Mesenchymal stem cell (in vitro differentiated cells and primary cell): ENCODE data around the gene CHD3.

ENCODE experiments used
- DNase-seq: peaks from one replicate; pipeline ENCODE4 v3.0.0-alpha.2; 2013
- H2AFZ ChIP-seq: one replicate; pipeline ENCODE4 v1.6.1; 2013; ENCODE audit warnings: low read depth, mild to moderate bottlenecking, control low read depth, inconsistent platforms, low read length, moderate library complexity
- H2AK5ac ChIP-seq: 2 replicates; pipeline ENCODE4 v1.6.1; 2013; ENCODE audit warnings: low read length, moderate library complexity, mild to moderate bottlenecking, inconsistent platforms; ENCODE audit not compliant: severe bottlenecking
- H2BK120ac ChIP-seq: one replicate; pipeline ENCODE4 v1.6.1; 2013; ENCODE audit warnings: low read depth, mild to moderate bottlenecking, inconsistent platforms, low read length, moderate library complexity
- H2BK12ac ChIP-seq, 2 experiments: one replicate each; pipeline ENCODE4 v1.6.1; 2013; ENCODE audit warnings: inconsistent platforms in 2 of 2, low read length in 2 of 2, mild to moderate bottlenecking in 2 of 2, moderate library complexity in 2 of 2, control low read depth in 1 of 2
- H2BK15ac ChIP-seq: one replicate; pipeline ENCODE4 v1.6.1; 2013; ENCODE audit warnings: mild to moderate bottlenecking, low read depth, inconsistent platforms; ENCODE audit not compliant: poor library complexity, severe bottlenecking
- H2BK5ac ChIP-seq: 2 replicates; pipeline ENCODE4 v1.6.1; 2013; ENCODE audit warnings: low read depth, mild to moderate bottlenecking, low read length, control low read depth, inconsistent platforms; ENCODE audit not compliant: poor library complexity, severe bottlenecking
- H3K14ac ChIP-seq, 2 experiments: one replicate each; pipeline ENCODE4 v1.6.1; 2013; ENCODE audit warnings: inconsistent platforms in 2 of 2, low read length in 2 of 2, control low read depth in 1 of 2, mild to moderate bottlenecking in 1 of 2, moderate library complexity in 1 of 2
- H3K18ac ChIP-seq, 2 experiments: one replicate each; pipeline ENCODE4 v1.6.1; 2013; ENCODE audit warnings: inconsistent platforms in 2 of 2, low read length in 2 of 2, control low read depth in 1 of 2, low read depth in 1 of 2, mild to moderate bottlenecking in 1 of 2
- H3K23ac ChIP-seq, 2 experiments: one replicate each; pipeline ENCODE4 v1.6.1; 2013; ENCODE audit warnings: inconsistent platforms in 2 of 2, low read length in 2 of 2, mild to moderate bottlenecking in 2 of 2, moderate library complexity in 2 of 2, control low read depth in 1 of 2
- H3K27ac ChIP-seq: 2 replicates; pipeline ENCODE4 v1.5.1; 2013; ENCODE audit warnings: mild to moderate bottlenecking, moderate library complexity, low read length, control low read depth, inconsistent platforms; ENCODE audit not compliant: poor library complexity, severe bottlenecking
- H3K27me3 ChIP-seq, 2 experiments: 2 replicates each; pipeline versions ENCODE4 v1.6.1 to v1.7.0; 2013; ENCODE audit warnings: low read length in 2 of 2, mild to moderate bottlenecking in 2 of 2, moderate library complexity in 2 of 2, control low read depth in 1 of 2, inconsistent platforms in 1 of 2; ENCODE audit not compliant: control insufficient read depth in 1 of 2, insufficient read depth in 1 of 2
- H3K36me3 ChIP-seq, 2 experiments: 2 replicates each; pipeline versions ENCODE4 v1.6.1 to v1.7.0; 2013; ENCODE audit warnings: low read length in 2 of 2, control low read depth in 1 of 2, inconsistent platforms in 1 of 2, low read depth in 1 of 2, mild to moderate bottlenecking in 1 of 2; ENCODE audit not compliant: insufficient read depth in 2 of 2, control insufficient read depth in 1 of 2
- H3K4ac ChIP-seq, 2 experiments: one replicate each; pipeline ENCODE4 v1.6.1; 2013; ENCODE audit warnings: inconsistent platforms in 2 of 2, low read length in 2 of 2, mild to moderate bottlenecking in 2 of 2, moderate library complexity in 2 of 2, control low read depth in 1 of 2, low read depth in 1 of 2
- H3K4me1 ChIP-seq: 2 replicates; pipeline ENCODE4 v1.6.1; 2013; ENCODE audit warnings: low read depth, low read length, control low read depth; ENCODE audit not compliant: control insufficient read depth, insufficient read depth
- H3K4me2 ChIP-seq: 2 replicates; pipeline ENCODE4 v1.6.1; 2013; ENCODE audit warnings: low read length, mild to moderate bottlenecking, inconsistent platforms; ENCODE audit not compliant: poor library complexity, severe bottlenecking
- H3K4me3 ChIP-seq, 2 experiments: 2 replicates each; pipeline versions ENCODE4 v1.5.1 to v1.7.0; 2013; ENCODE audit warnings: low read length in 2 of 2, mild to moderate bottlenecking in 2 of 2, control low read depth in 1 of 2, low read depth in 1 of 2; ENCODE audit not compliant: insufficient read depth in 1 of 2
- H3K79me1 ChIP-seq: replicated peaks from 2 replicates; pipeline ENCODE4 v1.6.1; 2013; ENCODE audit warnings: mild to moderate bottlenecking, control low read depth, low read length, inconsistent platforms; ENCODE audit not compliant: poor library complexity, severe bottlenecking
- H3K9ac ChIP-seq: 2 replicates; pipeline ENCODE4 v1.7.0; 2013; ENCODE audit warnings: mild to moderate bottlenecking, low read length, moderate library complexity
- H3K9me3 ChIP-seq: 2 replicates; pipeline ENCODE4 v1.7.0; 2013; ENCODE audit warnings: mild to moderate bottlenecking, low read length; ENCODE audit not compliant: control insufficient read depth
- H4K8ac ChIP-seq: one replicate; pipeline ENCODE4 v1.6.1; 2013; ENCODE audit warnings: inconsistent platforms, mild to moderate bottlenecking, low read length, moderate library complexity
- H4K91ac ChIP-seq: one replicate; pipeline ENCODE4 v1.6.1; 2013; ENCODE audit warnings: mild to moderate bottlenecking, low read length, inconsistent platforms
- WGBS: methylation state at CpG from one replicate; pipeline ENCODE4 v1.1.7; 2013; ENCODE audit warnings: mixed read lengths; 5-methylcytosine and 5-hydroxymethylcytosine counted together

Gene CHD3

DNA sequence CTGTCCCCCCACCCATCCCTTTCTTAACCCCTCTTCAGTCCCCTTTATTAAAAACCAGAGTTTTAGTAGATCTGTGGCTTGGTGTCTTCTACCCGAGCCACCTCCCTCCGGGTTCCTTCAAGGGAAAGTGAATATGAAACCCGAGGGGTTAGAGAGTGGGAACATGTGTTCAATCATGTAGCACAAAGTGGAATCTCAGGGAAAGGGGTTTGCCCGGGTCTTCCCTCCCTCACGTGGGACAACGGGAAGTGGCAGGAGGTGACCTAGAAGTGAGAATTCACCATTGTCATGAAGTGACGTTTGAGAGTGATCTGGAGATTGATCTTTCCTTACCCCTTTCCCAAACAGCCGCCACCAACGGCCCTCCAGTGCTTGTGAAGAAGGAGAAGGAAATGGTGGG is 22.5 kb downstream of the CHD3 start:
- no peak overlapping the region for H3K18ac ChIP-seq
- H2BK120ac ChIP-seq, result no peak overlapping the region
- H3K14ac ChIP-seq, result no peak overlapping the region
- no peak overlapping the region for H3K4me2 ChIP-seq
- H2BK5ac ChIP-seq, result no peak overlapping the region
- H3K36me3 ChIP-seq, result peaks cover 61 to 65% of the 10 kb centered on the region in 2 experiments
- H3K23ac ChIP-seq, result no peak overlapping the region
- no peak overlapping the region for H3K4me3 ChIP-seq
- no peak overlapping the region for H2BK15ac ChIP-seq
- H2BK12ac ChIP-seq, result no peak overlapping the region
- H3K9me3 ChIP-seq, result no peaks in the 10 kb centered on the region
- no peak overlapping the region for H3K27ac ChIP-seq
- no peak for DNase-seq
- H3K4me1 ChIP-seq, result peaks cover 8% of the 10 kb centered on the region
- WGBS, result 95% methylated on average over 5 of the region's 9 CpGs
- H4K91ac ChIP-seq, result no peak overlapping the region
- no peak overlapping the region for H2AK5ac ChIP-seq
- no peak overlapping the region for H3K9ac ChIP-seq
- no peak overlapping the region for H3K4ac ChIP-seq
- H4K8ac ChIP-seq, result no peak overlapping the region
- no peaks in the 10 kb centered on the region for H3K27me3 ChIP-seq
- no peak overlapping the region for H2AFZ ChIP-seq
- peaks cover 6% of the 10 kb centered on the region for H3K79me1 ChIP-seq

DNA sequence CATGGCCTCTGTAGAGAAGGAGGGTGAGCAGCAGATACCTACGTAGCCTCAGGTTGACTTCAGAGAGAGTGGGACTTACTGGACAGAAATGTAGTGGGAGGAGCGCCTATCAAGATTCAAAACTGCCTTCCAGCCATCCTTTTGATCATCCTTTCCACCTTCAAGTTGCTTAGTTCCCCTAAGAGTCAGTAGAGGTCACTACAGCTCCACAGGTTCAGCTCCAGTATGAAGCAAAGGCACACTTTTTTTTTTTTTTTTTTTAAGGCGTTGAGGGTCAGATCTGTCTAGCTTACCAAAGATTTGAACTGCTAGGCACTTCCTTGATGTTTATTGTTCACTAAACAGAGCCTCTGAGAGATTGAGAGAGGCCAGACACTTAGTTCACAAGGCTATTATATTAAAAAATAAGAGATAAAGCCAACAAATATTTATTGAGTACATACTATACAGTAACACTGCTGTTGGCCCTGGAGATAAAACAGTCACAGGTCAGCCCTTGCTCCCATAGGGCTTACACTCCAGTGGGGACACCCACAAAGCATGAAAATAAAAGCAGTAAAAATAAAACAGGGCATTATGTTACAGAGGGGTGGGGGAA is 24.4 kb downstream of the CHD3 start:
- no peak overlapping the region for H3K27ac ChIP-seq
- peaks cover 43 to 46% of the 10 kb centered on the region in 2 experiments for H3K36me3 ChIP-seq
- H3K4me2 ChIP-seq, result no peak overlapping the region
- H2BK5ac ChIP-seq, result no peak overlapping the region
- H3K14ac ChIP-seq, result no peak overlapping the region
- no peaks in the 10 kb centered on the region for H3K9me3 ChIP-seq
- H3K4me1 ChIP-seq, result peaks cover 15% of the 10 kb centered on the region
- peaks cover 3% of the 10 kb centered on the region for H3K79me1 ChIP-seq
- H3K23ac ChIP-seq, result no peak overlapping the region
- DNase-seq, result peak; percentile 81
- no peak overlapping the region for H2BK120ac ChIP-seq
- no peak overlapping the region for H2BK12ac ChIP-seq
- H3K4ac ChIP-seq, result no peak overlapping the region
- WGBS, result 51% methylated on average over 2 of the region's 3 CpGs
- no peak overlapping the region for H2AK5ac ChIP-seq
- no peak overlapping the region for H4K8ac ChIP-seq
- H3K27me3 ChIP-seq, result no peaks in the 10 kb centered on the region
- H3K9ac ChIP-seq, result peak overlapping the region; percentile 51
- no peak overlapping the region for H2AFZ ChIP-seq
- no peak overlapping the region for H3K18ac ChIP-seq
- no peak overlapping the region for H2BK15ac ChIP-seq
- H3K4me3 ChIP-seq, result no peak overlapping the region
- no peak overlapping the region for H4K91ac ChIP-seq

DNA sequence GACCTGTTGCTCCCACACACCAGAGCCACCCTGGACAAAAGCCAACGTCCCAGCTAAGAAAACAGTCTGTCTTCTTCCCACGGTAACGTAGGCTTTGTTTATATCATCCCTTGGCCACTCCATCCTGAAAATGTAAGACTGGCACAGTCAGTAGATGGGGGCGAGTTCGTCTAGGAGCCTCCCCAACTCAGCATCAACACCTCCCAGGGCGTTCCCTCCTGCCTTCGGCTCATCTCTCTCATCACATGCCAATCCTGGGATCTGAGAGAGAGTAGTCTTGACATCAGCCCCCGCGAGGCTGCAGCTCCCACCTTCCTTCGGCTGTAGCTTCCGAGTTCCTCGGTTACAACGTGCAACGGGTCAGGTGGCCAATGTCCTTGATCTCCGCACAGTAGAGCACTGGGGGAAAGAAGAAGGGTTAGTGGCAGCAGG is 26.6 kb downstream of the CHD3 start:
- Histone ChIP-seq H3K9ac (peak overlapping the region; percentile 89), H3K36me3 (peaks cover 23 to 26% of the 10 kb centered on the region in 2 experiments), H3K27ac (no peak overlapping the region), H2BK5ac (no peak overlapping the region), H3K18ac (peak overlapping the region in 1 of 2 experiments; percentile 96), H3K9me3 (no peaks in the 10 kb centered on the region), H3K27me3 (no peaks in the 10 kb centered on the region), H3K4me3 (peak overlapping the region; percentile 48 to 86), H2AFZ (peak overlapping the region; percentile 62), H3K79me1 (peaks cover 3% of the 10 kb centered on the region), H3K4ac (peak overlapping the region in 1 of 2 experiments; percentile 55), H2BK120ac (no peak overlapping the region), H2BK15ac (no peak overlapping the region), H2BK12ac (peak overlapping the region in 1 of 2 experiments; percentile 37), H4K91ac (no peak overlapping the region), H3K4me1 (peaks cover 15% of the 10 kb centered on the region), H3K23ac (peak overlapping the region in 1 of 2 experiments; percentile 79), H2AK5ac (no peak overlapping the region), H4K8ac (no peak overlapping the region), H3K4me2 (peak overlapping the region; percentile 82), H3K14ac (peak overlapping the region in 1 of 2 experiments; percentile 66)
- DNase-seq, result no peak
- 28% methylated on average over 11 of the region's 15 CpGs for WGBS

DNA sequence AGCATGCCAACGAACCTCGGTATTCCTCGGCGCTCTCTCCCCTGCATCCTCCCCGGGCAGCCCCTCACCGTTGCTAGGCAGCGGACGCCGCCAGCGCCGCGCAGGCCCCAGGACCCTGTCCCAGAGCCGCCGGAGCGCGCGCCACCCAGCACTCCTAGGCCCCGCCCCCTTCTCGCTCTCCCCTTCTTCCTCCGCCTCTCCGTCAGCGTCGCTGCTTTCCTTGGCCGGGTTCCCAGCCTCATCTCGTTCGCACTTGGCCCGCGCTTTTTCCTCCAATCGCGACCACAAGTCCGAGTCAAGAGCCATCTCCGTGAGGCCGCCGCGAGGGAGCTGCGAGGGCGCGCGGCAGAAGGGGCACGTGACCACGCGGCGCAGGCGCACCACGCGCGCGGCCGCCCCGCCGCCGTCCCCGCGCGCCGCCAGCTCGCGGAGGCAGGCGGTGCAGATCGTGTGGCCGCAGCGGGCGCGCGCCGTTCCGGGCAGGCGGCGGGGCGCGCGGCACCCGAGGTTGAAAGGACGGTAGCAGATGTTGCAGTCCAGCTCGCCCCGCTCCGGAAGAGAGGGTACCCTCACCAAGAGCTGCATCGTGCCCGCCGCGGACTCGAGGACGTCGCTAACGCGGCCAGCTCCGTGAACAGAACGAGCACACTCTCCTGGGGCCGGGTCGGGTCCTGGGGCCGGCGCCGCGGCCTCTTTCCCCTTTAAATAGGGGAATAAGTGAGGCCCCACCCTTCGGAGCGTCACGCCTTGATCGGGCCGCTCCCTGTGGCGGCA is 27.2 kb downstream of the CHD3 start, which contains the start of gene RNF227:
TSS of gene RNF227 (minus strand) at position 679 of the 774 bp plus-strand sequence. CDS start at position 585, 94 bp downstream.
- Histone ChIP-seq H2AFZ (peak within 1 kb of the TSS; percentile 92), H3K4me2 (peak within 1 kb of the TSS; percentile 89), H3K27me3 (no peaks in the 10 kb centered on the region), H3K79me1 (peaks cover 2% of the 10 kb centered on the region), H2BK15ac (peak within 1 kb of the TSS; percentile 96), H3K27ac (peak within 1 kb of the TSS; percentile 4), H3K4ac (peak within 1 kb of the TSS; percentile 95 to 98), H4K8ac (peak within 1 kb of the TSS; percentile 99), H2AK5ac (no peak within 1 kb of the TSS), H2BK12ac (peak within 1 kb of the TSS; percentile 8 to 81), H3K18ac (peak within 1 kb of the TSS; percentile 96 to 99), H2BK5ac (no peak within 1 kb of the TSS), H3K4me3 (peak within 1 kb of the TSS; percentile 48 to 86), H3K36me3 (peaks cover 17 to 19% of the 10 kb centered on the region in 2 experiments), H3K9ac (peak within 1 kb of the TSS; percentile 89), H3K23ac (peak within 1 kb of the TSS in 1 of 2 experiments; percentile 92), H4K91ac (peak within 1 kb of the TSS; percentile 93), H3K14ac (peak within 1 kb of the TSS in 1 of 2 experiments; percentile 98), H2BK120ac (peak within 1 kb of the TSS; percentile 90), H3K9me3 (no peaks in the 10 kb centered on the region), H3K4me1 (peaks cover 15% of the 10 kb centered on the region)
- 2% methylated on average over 96 of the region's 100 CpGs for WGBS
- peak; percentile 96 for DNase-seq
